Osteoblast (primary cell): ENCODE data around the gene CBLIF. TPM values are rescaled to one million over a fixed set of nuclear protein-coding genes. Genes with fewer than 3 reads are reported as not detected.
"Not testable (repeated sequence)": the region's sequence is repeated elsewhere in the genome, so short reads cannot be mapped to it uniquely, and the experiment has no call there.

Source experiments
- DNase-seq: peaks from one replicate; pipeline ENCODE4 v3.0.0; 2011; ENCODE audit warnings: low spot score, mixed read lengths; ENCODE audit not compliant: insufficient read length; ENCODE audit errors: missing footprints
- H2AFZ ChIP-seq: 2 replicates; pipeline ENCODE4 v1.6.0; 2011; ENCODE audit warnings: mild to moderate bottlenecking, low read length
- H3K27ac ChIP-seq: 2 replicates; pipeline ENCODE4 v1.5.1; 2011; ENCODE audit warnings: mild to moderate bottlenecking, low read depth, low read length, moderate library complexity
- H3K27me3 ChIP-seq: 2 replicates; pipeline ENCODE4 v1.6.0; 2012; ENCODE audit warnings: mild to moderate bottlenecking, control low read depth, inconsistent platforms, low read length, moderate library complexity; ENCODE audit not compliant: insufficient read depth
- H3K36me3 ChIP-seq: 2 replicates; pipeline ENCODE4 v1.5.1; 2011; ENCODE audit warnings: mild to moderate bottlenecking, low read length, control low read depth, moderate library complexity; ENCODE audit not compliant: insufficient read depth
- H3K4me1 ChIP-seq: 2 replicates; pipeline ENCODE4 v1.5.1; 2011; ENCODE audit warnings: mild to moderate bottlenecking, low read length, control low read depth, moderate library complexity; ENCODE audit not compliant: insufficient read depth
- H3K4me2 ChIP-seq: 2 replicates; pipeline ENCODE4 v1.6.0; 2011; ENCODE audit warnings: mild to moderate bottlenecking, low read length; ENCODE audit not compliant: insufficient read depth
- H3K4me3 ChIP-seq: fragments of 200-600 bp; sonication (generic); 3 replicates; pipeline ENCODE4 v1.5.1; 2012; ENCODE audit warnings: mild to moderate bottlenecking, low read length, inconsistent platforms; ENCODE audit not compliant: insufficient read depth
- H3K79me2 ChIP-seq: 2 replicates; pipeline ENCODE4 v1.6.0; 2012; ENCODE audit warnings: mild to moderate bottlenecking, low read length, control low read depth, inconsistent platforms; ENCODE audit not compliant: insufficient read depth
- H3K9me3 ChIP-seq: 2 replicates; pipeline ENCODE4 v1.5.1; 2011; ENCODE audit warnings: low read depth, low read length, control low read depth
- H4K20me1 ChIP-seq: 2 replicates; pipeline ENCODE4 v1.6.0; 2012; ENCODE audit warnings: mild to moderate bottlenecking, low read length, control low read depth; ENCODE audit not compliant: insufficient read depth
- total RNA-seq: library from RNA; depleted of rRNA; stranded (reverse); fragments of >200 nt; gene quantifications from 2 replicates; pipeline ENCODE4 v1.2.3, GENCODE V29; 2012
- TF ChIP-seq, protein P1 (sequence below): IDR thresholded peaks from 2 replicates; pipeline ENCODE4 v1.5.1; 2011; ENCODE audit warnings: mild to moderate bottlenecking, low read depth, low read length, moderate library complexity; ENCODE audit errors: extremely low read depth

Gene CBLIF
- total RNA-seq, 1 donor = not detected

DNA sequence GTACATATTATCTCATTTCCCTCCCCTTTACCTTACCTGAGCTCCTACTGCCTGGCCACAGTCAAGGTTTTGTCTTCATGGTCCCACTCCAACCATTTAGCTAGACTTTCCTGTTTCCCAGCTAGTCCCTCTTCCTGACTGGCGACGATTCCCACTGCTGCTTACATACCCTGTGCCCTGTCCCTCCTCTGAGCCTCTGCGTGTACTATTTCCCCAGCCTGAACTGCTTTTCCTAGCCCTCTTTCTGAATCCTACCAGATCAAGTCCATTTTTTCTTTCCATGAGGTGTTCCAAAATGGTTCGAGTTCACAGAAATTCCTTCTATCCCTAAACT, 58.1 kb downstream of the CBLIF start:
- peak overlapping the region; percentile 76 for H3K27ac ChIP-seq
- H4K20me1 ChIP-seq = no peaks in the 10 kb centered on the region
- peaks cover 8% of the 10 kb centered on the region for H3K36me3 ChIP-seq
- H3K4me3 ChIP-seq = peak overlapping the region; percentile 15
- peak; percentile 86 for DNase-seq
- peak overlapping the region; percentile 10 for H2AFZ ChIP-seq
- peak overlapping the region; percentile 73 for H3K4me2 ChIP-seq
- no peaks in the 10 kb centered on the region for H3K27me3 ChIP-seq
- peaks cover 21% of the 10 kb centered on the region for H3K4me1 ChIP-seq
- H3K9me3 ChIP-seq = no peaks in the 10 kb centered on the region
- TF ChIP-seq, protein P1, sequence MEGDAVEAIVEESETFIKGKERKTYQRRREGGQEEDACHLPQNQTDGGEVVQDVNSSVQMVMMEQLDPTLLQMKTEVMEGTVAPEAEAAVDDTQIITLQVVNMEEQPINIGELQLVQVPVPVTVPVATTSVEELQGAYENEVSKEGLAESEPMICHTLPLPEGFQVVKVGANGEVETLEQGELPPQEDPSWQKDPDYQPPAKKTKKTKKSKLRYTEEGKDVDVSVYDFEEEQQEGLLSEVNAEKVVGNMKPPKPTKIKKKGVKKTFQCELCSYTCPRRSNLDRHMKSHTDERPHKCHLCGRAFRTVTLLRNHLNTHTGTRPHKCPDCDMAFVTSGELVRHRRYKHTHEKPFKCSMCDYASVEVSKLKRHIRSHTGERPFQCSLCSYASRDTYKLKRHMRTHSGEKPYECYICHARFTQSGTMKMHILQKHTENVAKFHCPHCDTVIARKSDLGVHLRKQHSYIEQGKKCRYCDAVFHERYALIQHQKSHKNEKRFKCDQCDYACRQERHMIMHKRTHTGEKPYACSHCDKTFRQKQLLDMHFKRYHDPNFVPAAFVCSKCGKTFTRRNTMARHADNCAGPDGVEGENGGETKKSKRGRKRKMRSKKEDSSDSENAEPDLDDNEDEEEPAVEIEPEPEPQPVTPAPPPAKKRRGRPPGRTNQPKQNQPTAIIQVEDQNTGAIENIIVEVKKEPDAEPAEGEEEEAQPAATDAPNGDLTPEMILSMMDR = no peak
- peaks cover 36% of the 10 kb centered on the region for H3K79me2 ChIP-seq

DNA sequence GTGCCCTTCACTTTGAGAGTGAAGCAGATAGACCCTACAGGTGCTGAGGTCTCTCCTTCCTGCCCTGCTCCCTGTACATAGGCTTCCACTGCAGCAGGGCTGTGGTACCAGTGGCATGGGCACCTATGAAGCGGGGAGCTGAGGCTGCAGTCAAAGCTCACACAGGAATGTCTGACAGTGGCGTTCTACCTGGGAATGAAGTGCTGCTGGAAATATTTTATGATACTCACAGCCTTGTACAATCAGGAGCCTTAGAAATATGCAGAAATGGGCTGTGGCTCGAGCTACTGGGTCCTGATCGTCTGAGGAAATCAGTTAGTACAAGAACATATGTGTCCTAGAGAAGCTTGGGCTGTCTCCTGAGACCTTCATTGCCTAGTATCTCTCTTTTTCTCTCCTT, 59.5 kb downstream of the CBLIF start:
- Histone ChIP-seq H4K20me1 (no peaks in the 10 kb centered on the region), H3K36me3 (peaks cover 8% of the 10 kb centered on the region), H3K27me3 (no peaks in the 10 kb centered on the region), H3K9me3 (no peaks in the 10 kb centered on the region), H3K27ac (no peak overlapping the region), H3K4me2 (no peak overlapping the region), H3K79me2 (peaks cover 41% of the 10 kb centered on the region), H3K4me1 (peaks cover 21% of the 10 kb centered on the region), H3K4me3 (no peak overlapping the region), H2AFZ (no peak overlapping the region)
- TF ChIP-seq, protein P1 = no peak
- DNase-seq = no peak

- H2AFZ ChIP-seq, H3K4me2 ChIP-seq, H3K36me3 ChIP-seq, H3K4me3 ChIP-seq, H4K20me1 ChIP-seq, DNase-seq, H3K27ac ChIP-seq, H3K27me3 ChIP-seq, H3K9me3 ChIP-seq: not testable (repeated sequence)
- peaks cover 21% of the 10 kb centered on the region for H3K4me1 ChIP-seq
- H3K79me2 ChIP-seq = peaks cover 53% of the 10 kb centered on the region
Observed at GRCh38 chr11:59784441-59784840, 60.9 kb downstream of the CBLIF start.

- Histone ChIP-seq H3K79me2 (peaks cover 55% of the 10 kb centered on the region), H3K4me3 (no peak overlapping the region), H3K27ac (no peak overlapping the region), H4K20me1 (no peaks in the 10 kb centered on the region), H3K4me2 (no peak overlapping the region), H3K9me3 (no peaks in the 10 kb centered on the region), H3K36me3 (peaks cover 6% of the 10 kb centered on the region), H2AFZ (no peak overlapping the region), H3K27me3 (no peaks in the 10 kb centered on the region), H3K4me1 (peaks cover 21% of the 10 kb centered on the region)
- DNase-seq = no peak
- TF ChIP-seq, protein P1 = no peak
Observed at GRCh38 chr11:59783632-59784090, 61.6 kb downstream of the CBLIF start.
